SK-N-SH treated with all-trans-retinoic acid at 6 μM for 48 hours (cell line): ENCODE data around the gene PEX11G.

Source experiments
- ARNTL ChIP-seq: fragments of 450-650 bp; formaldehyde crosslinking; IDR thresholded peaks from 2 replicates; pipeline ENCODE4 v1.5.0; 2020; ENCODE audit warnings: low read depth, mild to moderate bottlenecking, moderate library complexity, borderline replicate concordance
- ISL1 ChIP-seq: fragments of 250-450 bp; sonication (Bioruptor Pico); IDR thresholded peaks from 2 replicates; pipeline ENCODE4 v2.1.2; 2022; ENCODE audit warnings: mild to moderate bottlenecking, moderate library complexity
- PATZ1 ChIP-seq: fragments of 250-450 bp; sonication (Bioruptor Pico); IDR thresholded peaks from 2 replicates; pipeline ENCODE4 v1.8.0; 2020; ENCODE audit warnings: mild to moderate bottlenecking, moderate library complexity, borderline replicate concordance
- ZNF70 ChIP-seq: fragments of 450-650 bp; formaldehyde crosslinking; IDR thresholded peaks from 2 replicates; pipeline ENCODE4 v1.5.0; 2020; ENCODE audit warnings: mild to moderate bottlenecking, moderate library complexity

GRCh38 chr19:7434391-7434790 is 54.4 kb downstream of the PEX11G start:
- TF ChIP-seq ARNTL (CRISPR knock-in tag) (no peak), ZNF70 (CRISPR knock-in tag) (no peak), PATZ1 (CRISPR knock-in tag) (no peak), ISL1 (no peak)
